ENCODE results near the gene NEO1.

The NEO1 gene

GRCh38 chr15:73329501-73330200 is 277.4 kb downstream of the NEO1 start:
- DNase-seq (ENCODE audit: low read depth), result no peak

- no peak for DNase-seq (ENCODE audit: low read depth)
Observed at GRCh38 chr15:73330206-73331051, 278.2 kb downstream of the NEO1 start.

- no peak for DNase-seq (ENCODE audit: low read depth)
Observed at GRCh38 chr15:73331501-73331900, 279.2 kb downstream of the NEO1 start.

- no peak for DNase-seq (ENCODE audit: low read depth)
Observed at GRCh38 chr15:73331991-73332925, 280.0 kb downstream of the NEO1 start.

- DNase-seq (ENCODE audit: low read depth), result no peak
Observed at GRCh38 chr15:73333001-73333400, 280.7 kb downstream of the NEO1 start.

GRCh38 chr15:73334086-73334485 is 281.8 kb downstream of the NEO1 start:
- DNase-seq (ENCODE audit: low read depth), result no peak

GRCh38 chr15:73335026-73335425 is 282.8 kb downstream of the NEO1 start:
- DNase-seq (ENCODE audit: low read depth), result no peak

- DNase-seq (ENCODE audit: low read depth), result no peak
Observed at GRCh38 chr15:73335471-73335870, 283.2 kb downstream of the NEO1 start.

- DNase-seq (ENCODE audit: low read depth), result no peak
Observed at GRCh38 chr15:73336756-73337155, 284.5 kb downstream of the NEO1 start.

- no peak for DNase-seq (ENCODE audit: low read depth)
Observed at GRCh38 chr15:73337187-73337586, 284.9 kb downstream of the NEO1 start.

GRCh38 chr15:73338058-73338457 is 285.8 kb downstream of the NEO1 start:
- DNase-seq (ENCODE audit: low read depth), result no peak

- DNase-seq (ENCODE audit: low read depth), result no peak
Observed at GRCh38 chr15:73338606-73339374, 286.5 kb downstream of the NEO1 start.

GRCh38 chr15:73340502-73341192 is 288.4 kb downstream of the NEO1 start:
- no peak for DNase-seq (ENCODE audit: low read depth)

- DNase-seq (ENCODE audit: low read depth), result no peak
Observed at GRCh38 chr15:73341886-73342600, 289.8 kb downstream of the NEO1 start.

- DNase-seq (ENCODE audit: low read depth), result no peak
Observed at GRCh38 chr15:73344056-73344455, 291.8 kb downstream of the NEO1 start.

GRCh38 chr15:73345658-73346057 is 293.4 kb downstream of the NEO1 start:
- no peak for DNase-seq (ENCODE audit: low read depth)

GRCh38 chr15:73346735-73347312 is 294.6 kb downstream of the NEO1 start:
- DNase-seq (ENCODE audit: low read depth), result peak; percentile 25

- no peak for DNase-seq (ENCODE audit: low read depth)
Observed at GRCh38 chr15:73349191-73349590, 296.9 kb downstream of the NEO1 start.

GRCh38 chr15:73352082-73352481 is 299.8 kb downstream of the NEO1 start:
- DNase-seq (ENCODE audit: low read depth), result no peak

GRCh38 chr15:73353734-73354133 is 301.5 kb downstream of the NEO1 start:
- DNase-seq (ENCODE audit: low read depth), result no peak

Measured in stimulated activated CD8-positive, alpha-beta memory T cell treated with anti-CD3 and anti-CD28 coated beads, Interleukin-15, amount 100 ng/mL, for 24 hours (primary cell).